HG03135 (cell line): ENCODE measurements around the gene SDK2.
"Not testable (repeated sequence)": the region's sequence is repeated elsewhere in the genome, so short reads cannot be mapped to it uniquely, and the experiment has no call there.

Experiments
- ATAC-seq: cut with Tn5 transposase; IDR thresholded peaks from one replicate; pipeline ENCODE4 v1.9.1; 2021; ENCODE audit warnings: mild to moderate bottlenecking, moderate library complexity; ENCODE audit not compliant: unreplicated experiment

The SDK2 gene

DNA sequence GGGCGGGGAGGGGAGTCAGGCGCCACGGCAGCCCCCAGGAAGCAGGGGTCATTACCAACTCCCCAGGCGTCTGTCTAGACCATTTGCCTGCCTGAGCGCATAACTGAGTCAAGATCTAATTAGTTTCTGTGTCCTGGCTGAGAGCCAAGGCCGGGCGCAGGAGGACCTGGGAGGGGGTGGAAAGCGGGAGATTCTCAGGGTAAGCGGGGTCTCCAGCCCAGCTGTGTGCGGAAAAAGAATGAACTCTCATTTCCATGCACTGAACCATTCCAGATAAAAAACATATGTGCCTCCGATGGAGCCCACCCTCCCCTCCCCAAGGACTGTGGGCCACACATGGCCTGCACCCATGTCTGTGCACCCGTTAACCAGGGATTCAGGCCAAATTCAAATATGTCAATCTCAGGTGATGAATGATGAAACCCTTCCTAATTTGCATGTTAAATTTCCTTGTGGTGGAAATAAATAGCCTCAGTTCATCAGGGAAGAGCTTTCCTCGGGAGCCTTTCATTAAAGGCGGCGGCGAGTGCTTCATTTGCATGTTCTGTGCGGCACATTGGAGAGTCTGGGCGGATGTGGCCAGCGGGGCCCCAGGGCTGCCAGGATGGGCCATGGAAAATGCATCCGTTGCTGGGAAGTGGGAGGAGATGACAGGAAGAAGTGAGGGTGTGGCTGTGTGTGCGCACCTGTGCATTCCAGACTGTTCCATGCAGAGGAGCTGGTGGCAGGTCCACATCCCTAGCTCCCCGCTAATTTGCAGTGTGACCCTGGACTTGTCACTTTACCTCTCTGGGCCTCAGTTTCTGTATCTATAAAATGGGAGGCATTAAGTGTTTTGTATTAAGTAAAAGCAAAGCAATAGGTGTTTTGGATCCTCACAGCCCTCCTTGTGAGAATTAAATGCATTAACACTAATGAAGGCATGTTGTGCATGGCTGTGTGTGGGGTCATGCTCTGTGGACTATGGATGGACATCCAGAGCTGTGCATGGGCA lies 151.1 kb downstream of the SDK2 start:
- ATAC-seq: no peak

- ATAC-seq: no peak
These were observed 152.0 kb downstream of the SDK2 start for GRCh38 chr17:73492125-73492820.

DNA sequence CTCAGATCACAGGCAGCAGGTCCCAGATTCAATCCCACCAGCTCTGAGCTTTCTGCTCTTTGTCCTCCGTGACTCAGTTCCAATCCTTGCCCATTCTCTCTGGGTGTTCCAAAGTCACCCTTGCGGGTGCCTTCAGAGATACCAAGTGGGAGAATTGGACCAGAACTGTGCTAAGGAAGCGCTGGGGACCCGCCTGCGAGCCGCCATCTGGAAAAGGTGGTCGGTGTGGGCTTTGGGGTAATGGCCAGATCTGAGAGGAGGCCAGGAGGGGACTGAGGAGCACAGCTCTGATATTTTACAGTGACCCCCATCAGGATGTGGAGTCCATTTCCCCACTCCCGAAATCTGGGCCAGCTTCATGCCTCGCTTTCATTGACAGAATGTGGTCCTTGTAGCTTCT lies 152.6 kb downstream of the SDK2 start:
- no peak for ATAC-seq

GRCh38 chr17:73490851-73491250 lies 153.4 kb downstream of the SDK2 start:
- ATAC-seq: no peak

GRCh38 chr17:73489991-73490390 lies 154.3 kb downstream of the SDK2 start:
- no peak for ATAC-seq

- ATAC-seq: no peak
These were observed 154.9 kb downstream of the SDK2 start for GRCh38 chr17:73489333-73489732.

DNA sequence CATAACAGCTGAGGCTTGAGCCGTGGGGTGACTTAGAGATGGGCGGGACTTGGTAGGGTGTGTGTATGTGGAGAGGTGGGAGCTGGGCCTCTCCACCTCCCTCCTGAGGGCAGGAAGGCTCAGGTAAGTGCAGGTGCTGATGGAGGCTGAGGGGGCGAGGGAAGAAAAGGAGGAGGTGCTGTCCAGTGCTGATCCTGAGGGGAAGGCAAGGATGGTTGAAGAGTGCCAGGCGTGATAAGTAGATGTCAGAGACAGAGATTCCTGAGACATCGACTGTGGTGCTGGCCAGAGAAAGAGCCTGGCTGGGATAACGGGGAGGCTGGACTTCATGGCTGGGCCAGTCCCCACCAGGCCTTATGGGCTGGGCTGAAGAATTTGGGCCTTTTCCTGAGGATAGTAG lies 159.1 kb downstream of the SDK2 start:
- no peak for ATAC-seq

DNA sequence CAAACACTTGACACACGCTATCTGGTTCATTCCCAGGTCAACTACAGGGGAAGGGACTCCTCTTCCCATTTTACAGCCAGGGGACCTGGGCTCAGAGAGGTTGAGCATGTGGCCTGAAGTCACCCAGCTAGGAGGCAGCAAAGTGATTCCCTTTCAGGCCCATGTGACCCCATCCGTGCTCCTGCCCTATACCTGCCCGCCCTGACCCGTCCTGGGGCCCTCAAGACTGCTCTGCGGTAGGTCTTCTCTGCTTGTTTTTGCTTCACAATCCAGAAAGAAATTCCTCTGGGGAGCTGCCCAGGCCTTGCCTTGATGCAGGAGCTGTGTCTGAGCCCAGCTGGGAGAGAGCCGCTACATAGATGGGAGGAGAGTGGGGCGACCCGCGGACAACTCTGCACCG lies 161.4 kb downstream of the SDK2 start:
- no peak for ATAC-seq

DNA sequence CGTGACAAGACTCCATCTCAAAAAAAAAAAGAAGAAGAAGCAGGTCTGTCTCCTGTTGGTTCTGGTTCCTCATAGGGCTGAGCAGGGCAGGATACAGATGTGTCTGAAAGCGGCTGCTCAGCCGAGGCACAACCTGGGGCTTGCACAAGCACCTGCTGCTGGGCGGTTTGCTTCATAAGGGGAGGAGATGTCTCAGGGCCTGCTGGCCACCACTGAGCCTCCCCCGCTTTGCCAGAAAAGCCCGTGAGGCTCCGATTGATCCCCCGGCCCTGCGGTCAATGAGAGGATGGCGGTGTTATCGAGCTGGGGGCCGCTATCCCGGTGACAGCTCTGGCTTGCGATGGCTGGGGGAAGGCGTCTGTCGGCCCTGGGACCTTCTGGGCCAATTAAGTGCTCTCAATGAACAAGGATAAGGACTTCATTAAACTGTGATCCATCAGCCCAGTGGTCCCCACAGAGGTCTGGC lies 162.0 kb downstream of the SDK2 start:
- no peak for ATAC-seq

- no peak for ATAC-seq
These were observed 162.6 kb downstream of the SDK2 start for GRCh38 chr17:73481676-73482075.

DNA sequence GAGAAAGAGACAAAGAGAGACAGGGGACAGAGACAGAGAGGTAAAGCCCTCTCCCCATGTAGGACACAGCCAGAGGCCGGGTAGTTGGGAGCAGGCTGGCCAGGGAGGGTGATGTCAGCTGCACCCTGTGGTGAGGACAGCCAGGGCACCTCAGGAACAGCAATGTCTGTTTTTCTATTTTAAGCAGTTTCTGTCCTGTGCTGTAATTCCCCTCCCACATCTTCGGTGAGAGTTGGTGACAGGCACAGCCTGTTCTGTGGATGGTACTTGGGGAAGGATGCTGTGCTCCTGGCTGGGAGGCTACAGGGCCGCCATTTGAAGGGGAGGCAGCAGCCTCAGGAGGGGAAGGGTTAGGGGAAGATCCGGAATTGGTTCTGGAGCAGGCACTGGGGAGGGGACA lies 163.5 kb downstream of the SDK2 start:
- no peak for ATAC-seq

- no peak for ATAC-seq
These were observed 165.3 kb downstream of the SDK2 start for GRCh38 chr17:73478768-73479424.

DNA sequence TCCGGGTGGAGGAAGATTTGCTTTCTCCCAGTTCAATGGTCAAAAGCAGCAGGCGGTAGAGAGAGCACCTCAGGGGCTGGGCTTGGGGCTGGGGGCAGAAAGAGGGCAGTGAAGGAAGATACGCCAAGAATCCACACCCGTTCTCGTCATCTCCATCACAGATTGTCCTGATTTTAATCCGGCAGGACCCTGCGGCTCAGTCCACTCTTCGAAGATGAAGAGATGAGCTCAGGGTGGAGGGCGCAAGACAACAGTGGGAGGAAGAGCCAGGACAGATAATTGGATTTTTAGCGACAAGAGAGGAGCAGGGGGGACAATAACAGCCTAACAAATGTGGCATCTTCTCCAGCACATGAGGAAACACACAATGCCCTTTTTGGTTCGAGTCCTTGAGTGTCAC lies 165.9 kb downstream of the SDK2 start:
- no peak for ATAC-seq

DNA sequence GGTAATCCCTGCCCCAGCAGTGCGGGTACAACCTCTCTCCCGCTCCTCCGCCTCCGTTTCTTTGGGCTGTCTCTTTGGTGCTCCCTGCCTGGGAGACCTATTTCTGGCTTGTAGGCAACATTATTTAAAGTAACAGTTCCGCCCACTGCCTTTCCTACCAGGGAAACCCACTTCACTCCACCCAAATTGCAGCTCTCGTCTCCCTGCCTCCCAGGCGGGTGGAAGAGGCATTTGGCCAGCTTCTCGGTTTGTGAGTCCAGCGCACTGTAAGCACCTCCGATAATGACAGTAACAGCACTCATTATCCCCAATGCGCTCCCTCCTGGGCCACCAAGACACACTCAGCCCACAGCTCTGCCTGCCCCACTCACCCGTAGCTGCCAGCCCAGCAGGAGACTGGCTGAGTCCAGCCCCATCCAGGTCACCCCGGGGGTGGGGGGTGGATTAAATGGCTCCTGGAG lies 167.3 kb downstream of the SDK2 start:
- no peak for ATAC-seq

- ATAC-seq: no peak
These were observed 169.8 kb downstream of the SDK2 start for GRCh38 chr17:73474370-73474988.

- ATAC-seq: not testable (repeated sequence)
These were observed 171.5 kb downstream of the SDK2 start for GRCh38 chr17:73472715-73473114.

DNA sequence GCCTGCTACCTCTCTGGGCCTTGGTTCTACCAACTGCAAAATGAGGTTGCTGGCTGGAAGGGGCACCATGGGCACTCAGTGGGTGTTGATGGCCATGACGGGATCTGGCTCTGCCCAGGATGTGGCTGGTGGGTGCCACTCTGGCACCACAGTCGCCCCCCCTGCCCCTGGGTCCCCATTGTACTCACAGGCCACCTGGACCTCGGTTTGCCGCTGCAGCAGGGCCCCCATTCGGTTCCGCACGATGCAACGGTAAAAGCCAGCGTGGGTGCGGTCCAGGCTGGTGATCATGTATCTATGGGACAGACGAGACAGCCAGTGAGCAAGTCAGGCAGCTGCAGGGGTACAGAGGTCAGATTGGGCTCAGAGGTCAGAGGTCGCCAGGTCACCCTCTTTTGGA lies 172.3 kb downstream of the SDK2 start:
- ATAC-seq: no peak

- ATAC-seq: no peak
These were observed 173.9 kb downstream of the SDK2 start for GRCh38 chr17:73470316-73470826.

GRCh38 chr17:73469311-73469710 lies 174.9 kb downstream of the SDK2 start:
- ATAC-seq: no peak

DNA sequence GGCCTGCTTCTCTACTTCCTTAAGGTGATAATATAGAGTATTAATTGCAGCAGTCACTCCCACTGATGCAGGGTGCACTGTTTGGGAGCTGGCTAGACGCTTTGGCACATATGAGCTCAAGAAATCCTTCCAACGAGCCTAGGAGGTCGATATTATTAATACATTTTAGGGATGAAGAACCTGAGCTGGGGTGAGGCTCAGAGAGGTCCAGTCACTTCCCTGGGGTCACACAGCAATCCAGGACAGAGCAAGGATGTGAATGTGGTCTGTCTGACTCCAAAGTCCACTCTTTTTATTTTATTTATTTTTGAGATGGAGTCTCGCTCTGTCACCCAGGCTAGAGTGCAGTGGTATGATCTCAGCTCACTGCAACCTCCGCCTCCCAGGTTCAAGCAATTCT lies 176.0 kb downstream of the SDK2 start:
- ATAC-seq: no peak

GRCh38 chr17:73467651-73468050 lies 176.6 kb downstream of the SDK2 start:
- ATAC-seq: no peak
